HepG2 (cell line): ENCODE data around the gene ACAD11. TPM values are rescaled to one million over a fixed set of nuclear protein-coding genes. Genes with fewer than 3 reads are reported as not detected.
A peak's percentile ranks its signal among the peaks of the same experiment; 100 is the strongest.

Experiments used
- ATF1 ChIP-seq: IDR thresholded peaks from 2 replicates; pipeline ENCODE4 v1.6.1; 2016; ENCODE audit warnings: mild to moderate bottlenecking, control low read depth
- GFI1 ChIP-seq: sonication (generic); formaldehyde crosslinking; IDR thresholded peaks from 2 replicates; pipeline ENCODE4 v1.5.0; 2020; ENCODE audit warnings: missing genetic modification reagents, mild to moderate bottlenecking, borderline replicate concordance
- NCOA2 ChIP-seq: sonication (generic); formaldehyde crosslinking; IDR thresholded peaks from 2 replicates; pipeline ENCODE4 v1.8.0; 2022; ENCODE audit warnings: inconsistent platforms
- RARA ChIP-seq: IDR thresholded peaks from 2 replicates; pipeline ENCODE4 v1.6.1; 2016; ENCODE audit warnings: missing genetic modification reagents, missing compliant biosample characterization
- TFE3 ChIP-seq: IDR thresholded peaks from 2 replicates; pipeline ENCODE4 v1.6.1; 2016
- ZBTB3 ChIP-seq: sonication (generic); formaldehyde crosslinking; IDR thresholded peaks from 2 replicates; pipeline ENCODE4 v1.4.0; 2020; ENCODE audit warnings: low read depth, mild to moderate bottlenecking, moderate library complexity, missing genetic modification reagents, borderline replicate concordance
- ZHX1 ChIP-seq: sonication (generic); formaldehyde crosslinking; IDR thresholded peaks from 2 replicates; pipeline ENCODE4 v1.8.1; 2022; ENCODE audit warnings: low read depth, mild to moderate bottlenecking, missing genetic modification reagents
- ZMYM4 ChIP-seq: sonication (generic); formaldehyde crosslinking; IDR thresholded peaks from 2 replicates; pipeline ENCODE4 v1.8.1; 2023; ENCODE audit warnings: mild to moderate bottlenecking, missing genetic modification reagents
- ZNF256 ChIP-seq: sonication (generic); formaldehyde crosslinking; conservative IDR thresholded peaks from 2 replicates; pipeline ENCODE4 v1.4.0; 2020; ENCODE audit warnings: missing genetic modification reagents
- ZNF792 ChIP-seq: IDR thresholded peaks from 2 replicates; pipeline ENCODE4 v1.6.1; 2016
- polyA plus RNA-seq, 8 experiments: library from polyadenylated mRNA; depleted of rRNA in 3 of 8; stranded (reverse) in 7 of 8; unstranded in 1 of 8; fragments of >200 nt; fragmentation: Illumina TruSeq in 4 of 8; extraction: Trizol in 4 of 8; gene quantifications; 2 replicates each; pipeline versions ENCODE4 v1.2.1 to v1.2.3, GENCODE V29; 2011 to 2016; ENCODE audit warnings: low read depth in 4 of 8, missing spikeins in 1 of 8, mixed read lengths in 1 of 8; ENCODE audit not compliant: insufficient read depth in 1 of 8
- total RNA-seq, 5 experiments: library from RNA; depleted of rRNA; stranded (reverse); fragments of >200 nt; fragmentation: Illumina TruSeq; extraction: Trizol; gene quantifications; 2 replicates each; pipeline ENCODE4 v1.2.3, GENCODE V29; 2016; ENCODE audit warnings: low read depth in 1 of 5
- TF ChIP-seq, protein P1 (sequence below): IDR thresholded peaks from 2 replicates; pipeline ENCODE4 v1.4.0; 2020; ENCODE audit warnings: mild to moderate bottlenecking, missing genetic modification reagents
- TF ChIP-seq, protein P2 (sequence below), 2 experiments: fragments of 450-650 bp in 1 of 2; sonication (generic) in 1 of 2; formaldehyde crosslinking; IDR thresholded peaks; 2 replicates each; pipeline versions ENCODE4 v1.5.0 to v1.8.0; 2020 to 2022; ENCODE audit warnings: mild to moderate bottlenecking in 1 of 2, missing genetic modification reagents in 1 of 2
- TF ChIP-seq, protein P3 (sequence below): sonication (generic); formaldehyde crosslinking; IDR thresholded peaks from 2 replicates; pipeline ENCODE4 v1.5.0; 2020; ENCODE audit warnings: missing genetic modification reagents, mild to moderate bottlenecking, borderline replicate concordance
- TF ChIP-seq, protein P4 (sequence below): IDR thresholded peaks from 2 replicates; pipeline ENCODE4 v1.6.1; 2012; ENCODE audit warnings: low read length, improper control_type of control experiment

Gene ACAD11
- total and polyA plus RNA-seq, 2 of the 13 experiments (the other 11 are each of a cell fraction or from before 2014, with no cell fraction given): 30.6 to 56.9 TPM

DNA sequence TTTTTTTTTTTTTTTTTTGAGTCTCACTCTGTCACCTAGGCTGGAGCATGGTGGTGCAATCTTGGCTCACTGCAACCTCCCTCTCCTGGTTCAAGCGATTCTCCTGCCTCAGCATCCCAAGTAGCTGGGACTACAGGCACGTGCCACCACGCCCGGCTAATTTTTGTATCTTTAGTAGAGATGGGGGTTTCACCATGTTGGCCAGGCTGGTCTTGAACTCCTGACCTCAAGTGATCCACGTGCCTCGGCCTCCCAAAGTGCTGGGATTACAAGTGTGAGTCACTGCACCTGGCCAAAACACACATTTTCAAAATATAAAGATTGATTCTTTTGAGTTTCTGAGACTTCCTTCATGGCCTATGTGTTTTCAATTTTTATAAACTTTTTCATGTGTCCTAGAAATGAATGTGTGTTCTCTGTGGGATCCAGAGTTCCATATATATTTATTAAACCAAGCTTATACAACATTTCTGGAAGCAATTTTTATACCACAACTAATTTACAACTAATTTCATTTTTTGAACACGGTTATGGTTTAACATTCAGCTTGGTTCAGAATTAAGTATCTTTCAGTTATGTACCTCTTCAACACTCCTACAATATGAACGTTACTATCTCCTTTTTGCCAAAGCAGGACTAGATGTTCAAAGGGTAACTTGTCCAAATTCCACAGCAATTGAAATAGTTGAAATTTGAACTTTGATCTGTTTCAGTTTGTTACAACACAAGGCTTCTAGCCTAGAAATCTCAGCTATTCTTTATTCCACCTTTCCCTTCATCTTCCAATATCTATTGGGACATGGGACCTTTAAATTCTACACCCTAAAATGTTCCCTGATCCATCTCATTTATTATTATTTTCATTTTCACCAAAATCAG, 1.5 kb downstream of the ACAD11 start (continued):
- TF ChIP-seq, protein P1, sequence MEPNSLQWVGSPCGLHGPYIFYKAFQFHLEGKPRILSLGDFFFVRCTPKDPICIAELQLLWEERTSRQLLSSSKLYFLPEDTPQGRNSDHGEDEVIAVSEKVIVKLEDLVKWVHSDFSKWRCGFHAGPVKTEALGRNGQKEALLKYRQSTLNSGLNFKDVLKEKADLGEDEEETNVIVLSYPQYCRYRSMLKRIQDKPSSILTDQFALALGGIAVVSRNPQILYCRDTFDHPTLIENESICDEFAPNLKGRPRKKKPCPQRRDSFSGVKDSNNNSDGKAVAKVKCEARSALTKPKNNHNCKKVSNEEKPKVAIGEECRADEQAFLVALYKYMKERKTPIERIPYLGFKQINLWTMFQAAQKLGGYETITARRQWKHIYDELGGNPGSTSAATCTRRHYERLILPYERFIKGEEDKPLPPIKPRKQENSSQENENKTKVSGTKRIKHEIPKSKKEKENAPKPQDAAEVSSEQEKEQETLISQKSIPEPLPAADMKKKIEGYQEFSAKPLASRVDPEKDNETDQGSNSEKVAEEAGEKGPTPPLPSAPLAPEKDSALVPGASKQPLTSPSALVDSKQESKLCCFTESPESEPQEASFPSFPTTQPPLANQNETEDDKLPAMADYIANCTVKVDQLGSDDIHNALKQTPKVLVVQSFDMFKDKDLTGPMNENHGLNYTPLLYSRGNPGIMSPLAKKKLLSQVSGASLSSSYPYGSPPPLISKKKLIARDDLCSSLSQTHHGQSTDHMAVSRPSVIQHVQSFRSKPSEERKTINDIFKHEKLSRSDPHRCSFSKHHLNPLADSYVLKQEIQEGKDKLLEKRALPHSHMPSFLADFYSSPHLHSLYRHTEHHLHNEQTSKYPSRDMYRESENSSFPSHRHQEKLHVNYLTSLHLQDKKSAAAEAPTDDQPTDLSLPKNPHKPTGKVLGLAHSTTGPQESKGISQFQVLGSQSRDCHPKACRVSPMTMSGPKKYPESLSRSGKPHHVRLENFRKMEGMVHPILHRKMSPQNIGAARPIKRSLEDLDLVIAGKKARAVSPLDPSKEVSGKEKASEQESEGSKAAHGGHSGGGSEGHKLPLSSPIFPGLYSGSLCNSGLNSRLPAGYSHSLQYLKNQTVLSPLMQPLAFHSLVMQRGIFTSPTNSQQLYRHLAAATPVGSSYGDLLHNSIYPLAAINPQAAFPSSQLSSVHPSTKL (CRISPR knock-in tag): peak; percentile 86
- no peak for TF ChIP-seq ZHX1 (CRISPR knock-in tag)
- TF ChIP-seq NCOA2 (CRISPR knock-in tag): peak; percentile 31; the same call in 1 of the 2 replicates
- no peak for TF ChIP-seq ZNF256 (CRISPR knock-in tag)
- TF ChIP-seq GFI1: peak; percentile 98
- TF ChIP-seq, protein P2, sequence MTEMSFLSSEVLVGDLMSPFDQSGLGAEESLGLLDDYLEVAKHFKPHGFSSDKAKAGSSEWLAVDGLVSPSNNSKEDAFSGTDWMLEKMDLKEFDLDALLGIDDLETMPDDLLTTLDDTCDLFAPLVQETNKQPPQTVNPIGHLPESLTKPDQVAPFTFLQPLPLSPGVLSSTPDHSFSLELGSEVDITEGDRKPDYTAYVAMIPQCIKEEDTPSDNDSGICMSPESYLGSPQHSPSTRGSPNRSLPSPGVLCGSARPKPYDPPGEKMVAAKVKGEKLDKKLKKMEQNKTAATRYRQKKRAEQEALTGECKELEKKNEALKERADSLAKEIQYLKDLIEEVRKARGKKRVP (CRISPR knock-in tag; IDR thresholded peaks at IDR 0.05): peak in 1 of 2 experiments; percentile 46; a peak in 1 of 4 replicates
- TF ChIP-seq ZBTB3 (CRISPR knock-in tag): no peak
- TF ChIP-seq, protein P3, sequence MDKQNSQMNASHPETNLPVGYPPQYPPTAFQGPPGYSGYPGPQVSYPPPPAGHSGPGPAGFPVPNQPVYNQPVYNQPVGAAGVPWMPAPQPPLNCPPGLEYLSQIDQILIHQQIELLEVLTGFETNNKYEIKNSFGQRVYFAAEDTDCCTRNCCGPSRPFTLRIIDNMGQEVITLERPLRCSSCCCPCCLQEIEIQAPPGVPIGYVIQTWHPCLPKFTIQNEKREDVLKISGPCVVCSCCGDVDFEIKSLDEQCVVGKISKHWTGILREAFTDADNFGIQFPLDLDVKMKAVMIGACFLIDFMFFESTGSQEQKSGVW: no peak
- TF ChIP-seq ZNF792: peak; percentile 60; the same call in 1 of the 2 replicates
- peak; percentile 49 for TF ChIP-seq RARA
- 0 out of 2 replicates have a peak, but pooled peaks have one; percentile 46 for TF ChIP-seq ZMYM4 (CRISPR knock-in tag)
- peak; percentile 45; the same call in 1 of the 2 replicates for TF ChIP-seq ATF1 (CRISPR knock-in tag)
- no peak for TF ChIP-seq TFE3
- TF ChIP-seq, protein P4, sequence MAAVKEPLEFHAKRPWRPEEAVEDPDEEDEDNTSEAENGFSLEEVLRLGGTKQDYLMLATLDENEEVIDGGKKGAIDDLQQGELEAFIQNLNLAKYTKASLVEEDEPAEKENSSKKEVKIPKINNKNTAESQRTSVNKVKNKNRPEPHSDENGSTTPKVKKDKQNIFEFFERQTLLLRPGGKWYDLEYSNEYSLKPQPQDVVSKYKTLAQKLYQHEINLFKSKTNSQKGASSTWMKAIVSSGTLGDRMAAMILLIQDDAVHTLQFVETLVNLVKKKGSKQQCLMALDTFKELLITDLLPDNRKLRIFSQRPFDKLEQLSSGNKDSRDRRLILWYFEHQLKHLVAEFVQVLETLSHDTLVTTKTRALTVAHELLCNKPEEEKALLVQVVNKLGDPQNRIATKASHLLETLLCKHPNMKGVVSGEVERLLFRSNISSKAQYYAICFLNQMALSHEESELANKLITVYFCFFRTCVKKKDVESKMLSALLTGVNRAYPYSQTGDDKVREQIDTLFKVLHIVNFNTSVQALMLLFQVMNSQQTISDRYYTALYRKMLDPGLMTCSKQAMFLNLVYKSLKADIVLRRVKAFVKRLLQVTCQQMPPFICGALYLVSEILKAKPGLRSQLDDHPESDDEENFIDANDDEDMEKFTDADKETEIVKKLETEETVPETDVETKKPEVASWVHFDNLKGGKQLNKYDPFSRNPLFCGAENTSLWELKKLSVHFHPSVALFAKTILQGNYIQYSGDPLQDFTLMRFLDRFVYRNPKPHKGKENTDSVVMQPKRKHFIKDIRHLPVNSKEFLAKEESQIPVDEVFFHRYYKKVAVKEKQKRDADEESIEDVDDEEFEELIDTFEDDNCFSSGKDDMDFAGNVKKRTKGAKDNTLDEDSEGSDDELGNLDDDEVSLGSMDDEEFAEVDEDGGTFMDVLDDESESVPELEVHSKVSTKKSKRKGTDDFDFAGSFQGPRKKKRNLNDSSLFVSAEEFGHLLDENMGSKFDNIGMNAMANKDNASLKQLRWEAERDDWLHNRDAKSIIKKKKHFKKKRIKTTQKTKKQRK: no peak
